ENCODE data around the gene RUNDC3A. TPM values are rescaled to one million over a fixed set of nuclear protein-coding genes. Genes with fewer than 3 reads are reported as not detected.
A peak's percentile ranks its signal among the peaks of the same experiment; 100 is the strongest.
"Not testable (repeated sequence)": the region's sequence is repeated elsewhere in the genome, so short reads cannot be mapped to it uniquely, and the experiment has no call there.

The RUNDC3A gene
- total RNA-seq, 2 donors from 2014 or later, result 0.35 to 1.4 TPM

GRCh38 chr17:44330263-44330662, 21.9 kb downstream of the RUNDC3A start:
- not testable (repeated sequence) for H3K27ac Mint-ChIP-seq; H3K4me3 Mint-ChIP-seq; ATAC-seq (replicated peaks in 1 of 2); H3K27me3 Mint-ChIP-seq (ENCODE audit: low read depth); H3K9me3 Mint-ChIP-seq; DNase-seq; H3K36me3 Mint-ChIP-seq (ENCODE audit: insufficient read depth in 2 of 2)
- peaks cover 17% of the 10 kb centered on the region for H3K4me1 Mint-ChIP-seq (ENCODE audit: low read depth)

- DNase-seq (peak; percentile 76 to 82), ATAC-seq (replicated peaks in 1 of 2) (peak; percentile 42 to 50)
- Mint-ChIP-seq H3K27ac (no peak overlapping the region), H3K4me3 (no peak overlapping the region), H3K9me3 (no peaks in the 10 kb centered on the region), H3K4me1 (ENCODE audit: low read depth) (peaks cover 14% of the 10 kb centered on the region), H3K36me3 (ENCODE audit: insufficient read depth in 2 of 2) (no peaks in the 10 kb centered on the region), H3K27me3 (ENCODE audit: low read depth) (no peaks in the 10 kb centered on the region)
Measured at GRCh38 chr17:44331249-44331760, 22.9 kb downstream of the RUNDC3A start.

GRCh38 chr17:44333371-44333770, 25.0 kb downstream of the RUNDC3A start:
- Mint-ChIP-seq H3K4me3 (no peak overlapping the region), H3K9me3 (no peaks in the 10 kb centered on the region), H3K27me3 (ENCODE audit: low read depth) (no peaks in the 10 kb centered on the region), H3K27ac (no peak overlapping the region), H3K4me1 (ENCODE audit: low read depth) (peaks cover 11% of the 10 kb centered on the region), H3K36me3 (ENCODE audit: insufficient read depth in 2 of 2) (no peaks in the 10 kb centered on the region)
- ATAC-seq (replicated peaks in 1 of 2), result no peak
- DNase-seq, result no peak

GRCh38 chr17:44334315-44334714, 25.9 kb downstream of the RUNDC3A start:
- H3K27me3 Mint-ChIP-seq (ENCODE audit: low read depth), result no peaks in the 10 kb centered on the region
- H3K27ac Mint-ChIP-seq, result no peak overlapping the region
- DNase-seq, result no peak
- H3K4me3 Mint-ChIP-seq, result no peak overlapping the region
- ATAC-seq (replicated peaks in 1 of 2), result no peak
- H3K36me3 Mint-ChIP-seq (ENCODE audit: insufficient read depth in 2 of 2), result no peaks in the 10 kb centered on the region
- H3K9me3 Mint-ChIP-seq, result no peaks in the 10 kb centered on the region
- H3K4me1 Mint-ChIP-seq (ENCODE audit: low read depth), result peaks cover 16% of the 10 kb centered on the region

GRCh38 chr17:44334727-44335126, 26.3 kb downstream of the RUNDC3A start:
- H3K4me1 Mint-ChIP-seq (ENCODE audit: low read depth), result peaks cover 16% of the 10 kb centered on the region
- no peaks in the 10 kb centered on the region for H3K27me3 Mint-ChIP-seq (ENCODE audit: low read depth)
- H3K4me3 Mint-ChIP-seq, result no peak overlapping the region
- H3K9me3 Mint-ChIP-seq, result no peaks in the 10 kb centered on the region
- no peaks in the 10 kb centered on the region for H3K36me3 Mint-ChIP-seq (ENCODE audit: insufficient read depth in 2 of 2)
- ATAC-seq (replicated peaks in 1 of 2), result no peak
- DNase-seq, result no peak
- no peak overlapping the region for H3K27ac Mint-ChIP-seq

- H3K9me3 Mint-ChIP-seq, result no peaks in the 10 kb centered on the region
- DNase-seq, result no peak
- H3K27me3 Mint-ChIP-seq (ENCODE audit: low read depth), result no peaks in the 10 kb centered on the region
- H3K4me1 Mint-ChIP-seq (ENCODE audit: low read depth), result peaks cover 16% of the 10 kb centered on the region
- H3K36me3 Mint-ChIP-seq (ENCODE audit: insufficient read depth in 2 of 2), result no peaks in the 10 kb centered on the region
- no peak for ATAC-seq (replicated peaks in 1 of 2)
- no peak overlapping the region for H3K4me3 Mint-ChIP-seq
- no peak overlapping the region for H3K27ac Mint-ChIP-seq
Measured at GRCh38 chr17:44335564-44335963, 27.2 kb downstream of the RUNDC3A start.

GRCh38 chr17:44335968-44336367, 27.6 kb downstream of the RUNDC3A start:
- Mint-ChIP-seq H3K9me3 (no peaks in the 10 kb centered on the region), H3K36me3 (ENCODE audit: insufficient read depth in 2 of 2) (no peaks in the 10 kb centered on the region), H3K4me3 (no peak overlapping the region), H3K4me1 (ENCODE audit: low read depth) (peaks cover 15% of the 10 kb centered on the region), H3K27ac (no peak overlapping the region), H3K27me3 (ENCODE audit: low read depth) (no peaks in the 10 kb centered on the region)
- no peak for DNase-seq
- ATAC-seq (replicated peaks in 1 of 2), result no peak

GRCh38 chr17:44338702-44339101, 30.3 kb downstream of the RUNDC3A start:
- Mint-ChIP-seq H3K36me3 (ENCODE audit: insufficient read depth in 2 of 2) (no peaks in the 10 kb centered on the region), H3K4me1 (ENCODE audit: low read depth) (peaks cover 7% of the 10 kb centered on the region), H3K9me3 (no peaks in the 10 kb centered on the region), H3K27ac (no peak overlapping the region), H3K27me3 (ENCODE audit: low read depth) (no peaks in the 10 kb centered on the region), H3K4me3 (peak overlapping the region in 1 of 2 donors; percentile 22)
- peak; percentile 65 to 87 for ATAC-seq (replicated peaks in 1 of 2)
- peak in 1 of 2 donors; percentile 33 for DNase-seq

GRCh38 chr17:44340553-44340952, 32.2 kb downstream of the RUNDC3A start:
- H3K36me3 Mint-ChIP-seq (ENCODE audit: insufficient read depth in 2 of 2); ATAC-seq (replicated peaks in 1 of 2); H3K4me3 Mint-ChIP-seq: not testable (repeated sequence)

GRCh38 chr17:44343510-44344209, 35.3 kb downstream of the RUNDC3A start:
- H3K9me3 Mint-ChIP-seq, result no peaks in the 10 kb centered on the region
- no peak for ATAC-seq (replicated peaks in 1 of 2)
- no peaks in the 10 kb centered on the region for H3K27me3 Mint-ChIP-seq (ENCODE audit: low read depth)
- DNase-seq, result no peak
- no peak overlapping the region for H3K27ac Mint-ChIP-seq
- H3K4me1 Mint-ChIP-seq (ENCODE audit: low read depth), result peaks cover 30% of the 10 kb centered on the region
- H3K36me3 Mint-ChIP-seq (ENCODE audit: insufficient read depth in 2 of 2), result no peaks in the 10 kb centered on the region
- peak overlapping the region in 1 of 2 donors; percentile 1 for H3K4me3 Mint-ChIP-seq

More at GRCh38 chr17:44340553-44340952, 32.2 kb downstream of the RUNDC3A start:
- H3K9me3 Mint-ChIP-seq; H3K27ac Mint-ChIP-seq; H3K27me3 Mint-ChIP-seq (ENCODE audit: low read depth); DNase-seq: not testable (repeated sequence)
- peaks cover 21% of the 10 kb centered on the region for H3K4me1 Mint-ChIP-seq (ENCODE audit: low read depth)

GRCh38 chr17:44344939-44345453, 36.6 kb downstream of the RUNDC3A start, which contains the start of gene GRN:
TSS of gene GRN (plus strand) at chr17:44345302. CDS start at chr17:44349165, 3,863 bp downstream.
- H3K36me3 Mint-ChIP-seq (ENCODE audit: insufficient read depth in 2 of 2), result no peaks in the 10 kb centered on the region
- DNase-seq (peak; percentile 87 to 90), ATAC-seq (replicated peaks in 1 of 2) (peak; percentile 98 to 99)
- H3K4me1 Mint-ChIP-seq (ENCODE audit: low read depth), result peaks cover 30% of the 10 kb centered on the region
- no peaks in the 10 kb centered on the region for H3K9me3 Mint-ChIP-seq
- peak within 1 kb of the TSS; percentile 47 for H3K27ac Mint-ChIP-seq
- peak within 1 kb of the TSS; percentile 83 to 96 for H3K4me3 Mint-ChIP-seq
- H3K27me3 Mint-ChIP-seq (ENCODE audit: low read depth), result no peaks in the 10 kb centered on the region

- H3K9me3 Mint-ChIP-seq, result no peaks in the 10 kb centered on the region
- H3K27ac Mint-ChIP-seq, result peak overlapping the region; percentile 47
- ATAC-seq (replicated peaks in 1 of 2) (peak; percentile 34 to 36), DNase-seq (peak; percentile 47 to 60)
- no peaks in the 10 kb centered on the region for H3K36me3 Mint-ChIP-seq (ENCODE audit: insufficient read depth in 2 of 2)
- H3K4me3 Mint-ChIP-seq, result peak overlapping the region; percentile 83 to 96
- H3K27me3 Mint-ChIP-seq (ENCODE audit: low read depth), result no peaks in the 10 kb centered on the region
- peaks cover 30% of the 10 kb centered on the region for H3K4me1 Mint-ChIP-seq (ENCODE audit: low read depth)
Measured at GRCh38 chr17:44345454-44346026, 37.1 kb downstream of the RUNDC3A start.

- no peak overlapping the region for H3K27ac Mint-ChIP-seq
- no peaks in the 10 kb centered on the region for H3K36me3 Mint-ChIP-seq (ENCODE audit: insufficient read depth in 2 of 2)
Measured at GRCh38 chr17:44346064-44346844, 37.9 kb downstream of the RUNDC3A start.

More at GRCh38 chr17:44346064-44346844, 37.9 kb downstream of the RUNDC3A start:
- Mint-ChIP-seq H3K27me3 (ENCODE audit: low read depth) (no peaks in the 10 kb centered on the region), H3K4me1 (ENCODE audit: low read depth) (peaks cover 30% of the 10 kb centered on the region), H3K4me3 (peak overlapping the region; percentile 83 to 96), H3K9me3 (no peaks in the 10 kb centered on the region)
- ATAC-seq (replicated peaks in 1 of 2) (no peak), DNase-seq (no peak)
